SK-N-SH treated with all-trans-retinoic acid at 6 μM for 48 hours (cell line): ENCODE measurements around the gene RPL7L1.

Experiments used
- ATAC-seq: fragments of 200-7000 bp; cut with Tn5 transposase; 3 replicates; pipeline ENCODE4 v1.9.1; 2020; ENCODE audit warnings: mild to moderate bottlenecking, moderate library complexity
- ARNTL ChIP-seq: fragments of 450-650 bp; formaldehyde crosslinking; IDR thresholded peaks from 2 replicates; pipeline ENCODE4 v1.5.0; 2020; ENCODE audit warnings: low read depth, mild to moderate bottlenecking, moderate library complexity, borderline replicate concordance
- BACH2 ChIP-seq: fragments of 250-450 bp; sonication (Bioruptor Pico); IDR thresholded peaks from 2 replicates; pipeline ENCODE4 v1.9.0; 2021; ENCODE audit warnings: mild to moderate bottlenecking, borderline replicate concordance
- ESRRG ChIP-seq: fragments of 250-450 bp; sonication (Bioruptor Pico); IDR thresholded peaks from 2 replicates; pipeline ENCODE4 v1.6.1; 2021; ENCODE audit warnings: mild to moderate bottlenecking
- GLIS3 ChIP-seq: fragments of 250-450 bp; sonication (Bioruptor Pico); IDR thresholded peaks from 2 replicates; pipeline ENCODE4 v1.5.0; 2020; ENCODE audit warnings: mild to moderate bottlenecking, moderate library complexity
- ISL1 ChIP-seq: fragments of 250-450 bp; sonication (Bioruptor Pico); IDR thresholded peaks from 2 replicates; pipeline ENCODE4 v2.1.2; 2022; ENCODE audit warnings: mild to moderate bottlenecking, moderate library complexity
- PPARA ChIP-seq: fragments of 250-450 bp; sonication (Bioruptor Pico); IDR thresholded peaks from 2 replicates; pipeline ENCODE4 v1.5.0; 2020; ENCODE audit warnings: mild to moderate bottlenecking, borderline replicate concordance
- RARB ChIP-seq: fragments of 250-450 bp; sonication (Bioruptor Pico); IDR thresholded peaks from 2 replicates; pipeline ENCODE4 v1.8.0; 2021; ENCODE audit warnings: mild to moderate bottlenecking, moderate library complexity
- SNAI2 ChIP-seq: fragments of 250-450 bp; sonication (Bioruptor Pico); IDR thresholded peaks from 2 replicates; pipeline ENCODE4 v1.5.0; 2020; ENCODE audit warnings: mild to moderate bottlenecking, moderate library complexity
- TCF4 ChIP-seq: fragments of 250-450 bp; sonication (Bioruptor Pico); IDR thresholded peaks from 2 replicates; pipeline ENCODE4 v1.8.0; 2021; ENCODE audit warnings: mild to moderate bottlenecking, moderate library complexity, borderline replicate concordance
- ZC3H10 ChIP-seq: fragments of 250-450 bp; sonication (Bioruptor Pico); IDR thresholded peaks from 2 replicates; pipeline ENCODE4 v1.5.1; 2021; ENCODE audit warnings: mild to moderate bottlenecking, moderate library complexity
- ZFP3 ChIP-seq: fragments of 250-450 bp; sonication (Bioruptor Pico); IDR thresholded peaks from 2 replicates; pipeline ENCODE4 v1.5.0; 2020; ENCODE audit warnings: mild to moderate bottlenecking, moderate library complexity
- ZFP30 ChIP-seq: fragments of 450-650 bp; formaldehyde crosslinking; IDR thresholded peaks from 2 replicates; pipeline ENCODE4 v1.5.0; 2022; ENCODE audit warnings: mild to moderate bottlenecking, moderate library complexity
- ZNF565 ChIP-seq: fragments of 450-650 bp; formaldehyde crosslinking; conservative IDR thresholded peaks from 2 replicates; pipeline ENCODE4 v1.5.0; 2020; ENCODE audit warnings: low read depth, mild to moderate bottlenecking, moderate library complexity
- ZNF70 ChIP-seq: fragments of 450-650 bp; formaldehyde crosslinking; IDR thresholded peaks from 2 replicates; pipeline ENCODE4 v1.5.0; 2020; ENCODE audit warnings: mild to moderate bottlenecking, moderate library complexity
- ZNF8 ChIP-seq: fragments of 450-650 bp; formaldehyde crosslinking; IDR thresholded peaks from 2 replicates; pipeline ENCODE4 v1.5.0; 2020; ENCODE audit warnings: mild to moderate bottlenecking, moderate library complexity
- TF ChIP-seq, protein P1 (sequence below): fragments of 250-450 bp; sonication (Bioruptor Pico); IDR thresholded peaks from 2 replicates; pipeline ENCODE4 v1.8.0; 2021; ENCODE audit warnings: low read depth, mild to moderate bottlenecking, moderate library complexity, borderline replicate concordance
- TF ChIP-seq, protein P2 (sequence below): fragments of 250-450 bp; sonication (Bioruptor Pico); IDR thresholded peaks from 2 replicates; pipeline ENCODE4 v1.5.0; 2020; ENCODE audit warnings: mild to moderate bottlenecking, moderate library complexity
- TF ChIP-seq, protein P3 (sequence below): fragments of 250-450 bp; sonication (Bioruptor Pico); IDR thresholded peaks from 2 replicates; pipeline ENCODE4 v1.8.0; 2020; ENCODE audit warnings: mild to moderate bottlenecking, moderate library complexity, borderline replicate concordance
- TF ChIP-seq, protein P4 (sequence below): fragments of 250-450 bp; sonication (Bioruptor Pico); IDR thresholded peaks from 2 replicates; pipeline ENCODE4 v1.5.1; 2021; ENCODE audit warnings: mild to moderate bottlenecking, moderate library complexity

RPL7L1 gene

DNA sequence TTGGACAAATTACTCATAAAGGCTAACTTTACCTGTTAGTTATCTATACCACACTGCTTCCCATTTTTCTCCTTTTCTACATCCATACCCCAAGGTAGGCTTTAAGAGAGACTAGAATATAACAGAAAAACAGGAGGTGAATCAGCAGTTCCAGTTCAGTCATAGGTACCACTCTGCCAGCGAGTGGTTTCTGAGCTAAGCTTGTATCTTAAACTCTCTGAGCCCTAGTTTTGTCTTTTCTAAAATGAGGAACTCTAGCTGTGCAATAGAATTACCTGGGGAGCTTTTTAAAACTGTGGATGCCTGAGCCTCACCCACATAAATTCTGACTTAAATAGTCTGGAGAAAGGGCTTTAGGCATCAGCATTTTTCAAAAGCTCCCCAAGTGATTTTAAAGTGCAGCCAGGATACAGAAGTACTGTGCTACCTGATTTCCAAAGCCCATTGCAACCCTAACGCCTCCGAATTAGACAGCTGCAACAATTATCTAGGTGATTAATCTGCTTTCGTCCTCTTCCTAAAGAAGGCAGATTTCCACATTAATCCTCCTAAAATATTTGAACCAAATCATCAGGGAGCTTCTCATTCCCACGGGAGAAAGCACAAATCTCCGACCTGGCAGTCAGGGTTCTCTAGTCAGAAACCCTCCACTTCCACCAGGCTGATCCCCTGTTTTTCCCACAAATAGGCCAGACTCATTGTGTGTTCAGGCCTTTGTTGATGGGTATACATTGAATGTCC, 37.4 kb upstream of the RPL7L1 start:
- no peak for ATAC-seq
- TF ChIP-seq BACH2 (CRISPR knock-in tag) (no peak), GLIS3 (CRISPR knock-in tag) (no peak), ZNF8 (no peak), ESRRG (no peak), TCF4 (CRISPR knock-in tag) (no peak), ZFP30 (CRISPR knock-in tag) (no peak), ZFP3 (CRISPR knock-in tag) (no peak)
- TF ChIP-seq, protein P1, sequence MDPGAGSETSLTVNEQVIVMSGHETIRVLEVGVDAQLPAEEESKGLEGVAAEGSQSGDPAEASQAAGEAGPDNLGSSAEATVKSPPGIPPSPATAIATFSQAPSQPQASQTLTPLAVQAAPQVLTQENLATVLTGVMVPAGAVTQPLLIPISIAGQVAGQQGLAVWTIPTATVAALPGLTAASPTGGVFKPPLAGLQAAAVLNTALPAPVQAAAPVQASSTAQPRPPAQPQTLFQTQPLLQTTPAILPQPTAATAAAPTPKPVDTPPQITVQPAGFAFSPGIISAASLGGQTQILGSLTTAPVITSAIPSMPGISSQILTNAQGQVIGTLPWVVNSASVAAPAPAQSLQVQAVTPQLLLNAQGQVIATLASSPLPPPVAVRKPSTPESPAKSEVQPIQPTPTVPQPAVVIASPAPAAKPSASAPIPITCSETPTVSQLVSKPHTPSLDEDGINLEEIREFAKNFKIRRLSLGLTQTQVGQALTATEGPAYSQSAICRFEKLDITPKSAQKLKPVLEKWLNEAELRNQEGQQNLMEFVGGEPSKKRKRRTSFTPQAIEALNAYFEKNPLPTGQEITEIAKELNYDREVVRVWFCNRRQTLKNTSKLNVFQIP = no peak

DNA sequence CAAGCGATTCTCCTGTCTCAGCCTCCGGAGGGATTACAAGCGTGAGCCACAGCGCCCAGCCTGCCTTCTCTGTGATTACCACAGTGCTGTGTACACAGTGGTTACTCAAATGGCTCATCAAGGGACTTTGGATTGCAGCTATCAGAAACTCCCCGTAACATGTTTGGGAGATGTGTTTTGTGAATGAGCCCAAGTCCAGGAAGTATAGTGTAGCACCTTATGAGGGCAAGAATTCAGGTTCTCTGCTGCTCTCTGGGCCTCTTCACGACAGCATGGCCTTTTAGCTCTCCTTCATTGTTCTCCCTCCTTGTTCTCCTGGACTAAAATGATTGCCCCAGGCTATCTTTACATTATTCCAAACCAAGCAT, 34.1 kb upstream of the RPL7L1 start:
- TF ChIP-seq ZNF8 (no peak), TCF4 (CRISPR knock-in tag) (no peak), ARNTL (CRISPR knock-in tag) (no peak), ZNF565 (CRISPR knock-in tag) (no peak), PPARA (CRISPR knock-in tag) (no peak), SNAI2 (CRISPR knock-in tag) (no peak), ZNF70 (no peak), ESRRG (no peak), RARB (CRISPR knock-in tag) (no peak), ZFP30 (CRISPR knock-in tag) (no peak)
- ATAC-seq = no peak

DNA sequence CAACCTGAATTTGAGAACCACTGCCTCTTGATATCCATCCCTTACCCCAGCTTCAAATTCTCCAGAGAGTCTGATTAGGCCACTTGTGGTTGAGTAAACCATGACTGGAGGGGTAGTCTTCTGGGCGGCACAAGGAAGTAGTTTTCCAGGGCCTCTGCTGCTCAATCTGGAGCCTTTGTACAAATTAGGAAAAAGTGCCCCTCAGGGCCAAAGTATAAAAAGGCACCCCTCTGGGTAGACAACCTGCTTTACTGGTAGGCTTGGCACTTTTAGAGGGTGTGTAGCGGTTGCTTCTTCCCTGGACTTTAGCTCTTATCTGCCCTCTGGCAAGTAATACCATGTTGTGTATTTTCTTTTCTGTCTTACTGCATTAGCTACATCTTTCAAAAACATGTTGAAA, 32.9 kb upstream of the RPL7L1 start:
- ATAC-seq = no peak

More for the DNA sequence above, 32.9 kb upstream of the RPL7L1 start:
- TF ChIP-seq, protein P1 = no peak
- no peak for TF ChIP-seq ZFP3 (CRISPR knock-in tag)
- TF ChIP-seq RARB (CRISPR knock-in tag) = no peak
- no peak for TF ChIP-seq ZNF8
- TF ChIP-seq, protein P2, sequence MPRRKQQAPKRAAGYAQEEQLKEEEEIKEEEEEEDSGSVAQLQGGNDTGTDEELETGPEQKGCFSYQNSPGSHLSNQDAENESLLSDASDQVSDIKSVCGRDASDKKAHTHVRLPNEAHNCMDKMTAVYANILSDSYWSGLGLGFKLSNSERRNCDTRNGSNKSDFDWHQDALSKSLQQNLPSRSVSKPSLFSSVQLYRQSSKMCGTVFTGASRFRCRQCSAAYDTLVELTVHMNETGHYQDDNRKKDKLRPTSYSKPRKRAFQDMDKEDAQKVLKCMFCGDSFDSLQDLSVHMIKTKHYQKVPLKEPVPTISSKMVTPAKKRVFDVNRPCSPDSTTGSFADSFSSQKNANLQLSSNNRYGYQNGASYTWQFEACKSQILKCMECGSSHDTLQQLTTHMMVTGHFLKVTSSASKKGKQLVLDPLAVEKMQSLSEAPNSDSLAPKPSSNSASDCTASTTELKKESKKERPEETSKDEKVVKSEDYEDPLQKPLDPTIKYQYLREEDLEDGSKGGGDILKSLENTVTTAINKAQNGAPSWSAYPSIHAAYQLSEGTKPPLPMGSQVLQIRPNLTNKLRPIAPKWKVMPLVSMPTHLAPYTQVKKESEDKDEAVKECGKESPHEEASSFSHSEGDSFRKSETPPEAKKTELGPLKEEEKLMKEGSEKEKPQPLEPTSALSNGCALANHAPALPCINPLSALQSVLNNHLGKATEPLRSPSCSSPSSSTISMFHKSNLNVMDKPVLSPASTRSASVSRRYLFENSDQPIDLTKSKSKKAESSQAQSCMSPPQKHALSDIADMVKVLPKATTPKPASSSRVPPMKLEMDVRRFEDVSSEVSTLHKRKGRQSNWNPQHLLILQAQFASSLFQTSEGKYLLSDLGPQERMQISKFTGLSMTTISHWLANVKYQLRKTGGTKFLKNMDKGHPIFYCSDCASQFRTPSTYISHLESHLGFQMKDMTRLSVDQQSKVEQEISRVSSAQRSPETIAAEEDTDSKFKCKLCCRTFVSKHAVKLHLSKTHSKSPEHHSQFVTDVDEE (CRISPR knock-in tag) = no peak
- TF ChIP-seq ISL1 (CRISPR knock-in tag) = no peak
- TF ChIP-seq, protein P3, sequence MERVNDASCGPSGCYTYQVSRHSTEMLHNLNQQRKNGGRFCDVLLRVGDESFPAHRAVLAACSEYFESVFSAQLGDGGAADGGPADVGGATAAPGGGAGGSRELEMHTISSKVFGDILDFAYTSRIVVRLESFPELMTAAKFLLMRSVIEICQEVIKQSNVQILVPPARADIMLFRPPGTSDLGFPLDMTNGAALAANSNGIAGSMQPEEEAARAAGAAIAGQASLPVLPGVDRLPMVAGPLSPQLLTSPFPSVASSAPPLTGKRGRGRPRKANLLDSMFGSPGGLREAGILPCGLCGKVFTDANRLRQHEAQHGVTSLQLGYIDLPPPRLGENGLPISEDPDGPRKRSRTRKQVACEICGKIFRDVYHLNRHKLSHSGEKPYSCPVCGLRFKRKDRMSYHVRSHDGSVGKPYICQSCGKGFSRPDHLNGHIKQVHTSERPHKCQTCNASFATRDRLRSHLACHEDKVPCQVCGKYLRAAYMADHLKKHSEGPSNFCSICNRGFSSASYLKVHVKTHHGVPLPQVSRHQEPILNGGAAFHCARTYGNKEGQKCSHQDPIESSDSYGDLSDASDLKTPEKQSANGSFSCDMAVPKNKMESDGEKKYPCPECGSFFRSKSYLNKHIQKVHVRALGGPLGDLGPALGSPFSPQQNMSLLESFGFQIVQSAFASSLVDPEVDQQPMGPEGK (CRISPR knock-in tag) = no peak
- TF ChIP-seq PPARA (CRISPR knock-in tag) = no peak
- no peak for TF ChIP-seq ARNTL (CRISPR knock-in tag)
- no peak for TF ChIP-seq ZNF70
- TF ChIP-seq TCF4 (CRISPR knock-in tag) = no peak
- no peak for TF ChIP-seq ZFP30 (CRISPR knock-in tag)
- TF ChIP-seq ZC3H10 (CRISPR knock-in tag) = no peak
- TF ChIP-seq, protein P4, sequence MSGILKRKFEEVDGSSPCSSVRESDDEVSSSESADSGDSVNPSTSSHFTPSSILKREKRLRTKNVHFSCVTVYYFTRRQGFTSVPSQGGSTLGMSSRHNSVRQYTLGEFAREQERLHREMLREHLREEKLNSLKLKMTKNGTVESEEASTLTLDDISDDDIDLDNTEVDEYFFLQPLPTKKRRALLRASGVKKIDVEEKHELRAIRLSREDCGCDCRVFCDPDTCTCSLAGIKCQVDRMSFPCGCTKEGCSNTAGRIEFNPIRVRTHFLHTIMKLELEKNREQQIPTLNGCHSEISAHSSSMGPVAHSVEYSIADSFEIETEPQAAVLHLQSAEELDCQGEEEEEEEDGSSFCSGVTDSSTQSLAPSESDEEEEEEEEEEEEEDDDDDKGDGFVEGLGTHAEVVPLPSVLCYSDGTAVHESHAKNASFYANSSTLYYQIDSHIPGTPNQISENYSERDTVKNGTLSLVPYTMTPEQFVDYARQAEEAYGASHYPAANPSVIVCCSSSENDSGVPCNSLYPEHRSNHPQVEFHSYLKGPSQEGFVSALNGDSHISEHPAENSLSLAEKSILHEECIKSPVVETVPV = no peak
- no peak for TF ChIP-seq BACH2 (CRISPR knock-in tag)
